T1000 (cell line): ENCODE results near the gene ARHGEF10L.

Experiments used
- DNase-seq: peaks from one replicate; lab custom pipeline; 2025; ENCODE audit warnings: mixed read lengths; lab: John Stamatoyannopoulos, UW

Gene ARHGEF10L

GRCh38 chr1:17594026-17594425 is 54.5 kb downstream of the ARHGEF10L start:
- DNase-seq, result no peak

- DNase-seq, result peak; percentile 19
Observed at GRCh38 chr1:17594690-17595601, 55.4 kb downstream of the ARHGEF10L start.

- no peak for DNase-seq
Observed at GRCh38 chr1:17595602-17595925, 56.1 kb downstream of the ARHGEF10L start.

- no peak for DNase-seq
Observed at GRCh38 chr1:17596186-17596585, 56.7 kb downstream of the ARHGEF10L start.

GRCh38 chr1:17596651-17597509 is 57.4 kb downstream of the ARHGEF10L start:
- no peak for DNase-seq

GRCh38 chr1:17597651-17598050 is 58.2 kb downstream of the ARHGEF10L start:
- DNase-seq, result no peak

GRCh38 chr1:17598251-17598650 is 58.8 kb downstream of the ARHGEF10L start:
- DNase-seq, result no peak

- DNase-seq, result no peak
Observed at GRCh38 chr1:17599291-17599953, 59.9 kb downstream of the ARHGEF10L start.

- no peak for DNase-seq
Observed at GRCh38 chr1:17599954-17600300, 60.4 kb downstream of the ARHGEF10L start.

GRCh38 chr1:17600321-17600720 is 60.8 kb downstream of the ARHGEF10L start:
- no peak for DNase-seq

GRCh38 chr1:17601643-17602382 is 62.3 kb downstream of the ARHGEF10L start:
- no peak for DNase-seq

GRCh38 chr1:17603091-17603841 is 63.8 kb downstream of the ARHGEF10L start:
- no peak for DNase-seq

- DNase-seq, result no peak
Observed at GRCh38 chr1:17605582-17606344, 66.3 kb downstream of the ARHGEF10L start.

- DNase-seq, result peak; percentile 50
Observed at GRCh38 chr1:17606826-17607440, 67.4 kb downstream of the ARHGEF10L start.

- DNase-seq, result no peak
Observed at GRCh38 chr1:17607644-17608581, 68.4 kb downstream of the ARHGEF10L start.

GRCh38 chr1:17609529-17609928 is 70.0 kb downstream of the ARHGEF10L start:
- DNase-seq, result no peak

- DNase-seq, result no peak
Observed at GRCh38 chr1:17610085-17610484, 70.6 kb downstream of the ARHGEF10L start.

GRCh38 chr1:17610713-17611112 is 71.2 kb downstream of the ARHGEF10L start:
- no peak for DNase-seq

GRCh38 chr1:17611991-17612390 is 72.5 kb downstream of the ARHGEF10L start:
- DNase-seq, result no peak
